Ishikawa (cell line): Measurements from ENCODE around the gene SLC38A11.

ENCODE experiments used
- CEBPB ChIP-seq: IDR thresholded peaks from 2 replicates; pipeline ENCODE4 v1.6.1; 2012
- CREB1 ChIP-seq: IDR thresholded peaks from 2 replicates; pipeline ENCODE4 v1.6.1; 2012; ENCODE audit warnings: low read depth
- EGR1 ChIP-seq: IDR thresholded peaks from 2 replicates; pipeline ENCODE4 v1.6.1; 2012
- EP300 ChIP-seq: IDR thresholded peaks from 2 replicates; pipeline ENCODE4 v1.6.1; 2012; ENCODE audit warnings: borderline replicate concordance
- FOXM1 ChIP-seq: IDR thresholded peaks from 2 replicates; pipeline ENCODE4 v1.6.1; 2012; ENCODE audit warnings: low read depth, borderline replicate concordance
- MAX ChIP-seq: IDR thresholded peaks from 2 replicates; pipeline ENCODE4 v1.6.1; 2012
- NFIC ChIP-seq: IDR thresholded peaks from 2 replicates; pipeline ENCODE4 v1.6.1; 2012
- RAD21 ChIP-seq: IDR thresholded peaks from 2 replicates; pipeline ENCODE4 v1.6.1; 2012; ENCODE audit warnings: low read depth
- REST ChIP-seq: IDR thresholded peaks from 2 replicates; pipeline ENCODE4 v1.6.1; 2012; ENCODE audit warnings: low read depth, mild to moderate bottlenecking
- TAF1 ChIP-seq: IDR thresholded peaks from 2 replicates; pipeline ENCODE4 v1.6.1; 2012; ENCODE audit warnings: low read depth, mild to moderate bottlenecking
- TCF12 ChIP-seq: IDR thresholded peaks from 2 replicates; pipeline ENCODE4 v1.6.1; 2012; ENCODE audit warnings: low read depth
- TEAD4 ChIP-seq: IDR thresholded peaks from 2 replicates; pipeline ENCODE4 v1.6.1; 2012
- USF1 ChIP-seq: IDR thresholded peaks from 2 replicates; pipeline ENCODE4 v1.6.1; 2012
- YY1 ChIP-seq: IDR thresholded peaks from 2 replicates; pipeline ENCODE4 v1.6.1; 2012; ENCODE audit warnings: low read depth
- ZBTB7A ChIP-seq: IDR thresholded peaks from 2 replicates; pipeline ENCODE4 v1.6.1; 2012; ENCODE audit warnings: low read depth

The SLC38A11 gene

GRCh38 chr2:164922134-164922533 lies 33.2 kb downstream of the SLC38A11 start:
- TF ChIP-seq MAX, result no peak
- no peak for TF ChIP-seq RAD21
- no peak for TF ChIP-seq TEAD4
- TF ChIP-seq ZBTB7A, result no peak
- TF ChIP-seq EGR1, result no peak

- no peak for TF ChIP-seq EGR1
- TF ChIP-seq FOXM1, result no peak
- TF ChIP-seq TEAD4, result no peak
- TF ChIP-seq CEBPB, result no peak
- no peak for TF ChIP-seq ZBTB7A
- TF ChIP-seq TCF12, result no peak
Observed at GRCh38 chr2:164920430-164920829, 34.9 kb downstream of the SLC38A11 start.

- no peak for TF ChIP-seq TAF1
- TF ChIP-seq EGR1, result no peak
- TF ChIP-seq RAD21, result peak; percentile 72
Observed at GRCh38 chr2:164917296-164917903, 37.9 kb downstream of the SLC38A11 start.

- TF ChIP-seq TCF12, result no peak
- no peak for TF ChIP-seq CEBPB
- TF ChIP-seq FOXM1, result no peak
- no peak for TF ChIP-seq TAF1
- TF ChIP-seq NFIC, result no peak
- no peak for TF ChIP-seq MAX
- no peak for TF ChIP-seq TEAD4
- TF ChIP-seq YY1, result no peak
- no peak for TF ChIP-seq ZBTB7A
- no peak for TF ChIP-seq REST
- TF ChIP-seq USF1, result no peak
- TF ChIP-seq EGR1, result no peak
- no peak for TF ChIP-seq RAD21
- no peak for TF ChIP-seq EP300
- no peak for TF ChIP-seq CREB1
Observed at GRCh38 chr2:164915566-164915965, 39.8 kb downstream of the SLC38A11 start.

GRCh38 chr2:164913640-164914350 lies 41.5 kb downstream of the SLC38A11 start:
- TF ChIP-seq YY1, result no peak
- 0 out of 2 replicates have a peak, but pooled peaks have one; percentile 8 for TF ChIP-seq CEBPB
- no peak for TF ChIP-seq TCF12
- no peak for TF ChIP-seq EGR1
- no peak for TF ChIP-seq NFIC
- no peak for TF ChIP-seq FOXM1
- peak; percentile 43; the same call in 1 of the 2 replicates for TF ChIP-seq RAD21
- no peak for TF ChIP-seq MAX

GRCh38 chr2:164913011-164913410 lies 42.3 kb downstream of the SLC38A11 start:
- TF ChIP-seq REST (no peak), CEBPB (no peak), TCF12 (no peak)

- no peak for TF ChIP-seq NFIC
- TF ChIP-seq TCF12, result no peak
- no peak for TF ChIP-seq CEBPB
- no peak for TF ChIP-seq FOXM1
- no peak for TF ChIP-seq MAX
- TF ChIP-seq RAD21, result no peak
- no peak for TF ChIP-seq EGR1
- no peak for TF ChIP-seq USF1
- no peak for TF ChIP-seq TAF1
- no peak for TF ChIP-seq REST
- no peak for TF ChIP-seq YY1
- TF ChIP-seq TEAD4, result no peak
- TF ChIP-seq EP300, result no peak
- TF ChIP-seq CREB1, result no peak
Observed at GRCh38 chr2:164911832-164912231, 43.5 kb downstream of the SLC38A11 start.
